HEK293 (cell line): Measurements from ENCODE around the gene STK40.
A peak's percentile ranks its signal among the peaks of the same experiment; 100 is the strongest.

ENCODE experiments used
- AEBP2 ChIP-seq: fragments of 450-650 bp; formaldehyde crosslinking; IDR thresholded peaks from 2 replicates; pipeline ENCODE4 v1.5.1; 2016; ENCODE audit warnings: missing biosample characterization, missing genetic modification characterization, borderline replicate concordance
- ATF2 ChIP-seq: fragments of 450-650 bp; formaldehyde crosslinking; IDR thresholded peaks from 2 replicates; pipeline ENCODE4 v1.5.1; 2016; ENCODE audit warnings: missing biosample characterization, missing genetic modification characterization, low read depth
- EGR2 ChIP-seq: fragments of 450-650 bp; formaldehyde crosslinking; IDR thresholded peaks from 2 replicates; pipeline ENCODE4 v1.5.1; 2016; ENCODE audit warnings: low read depth, missing biosample characterization, missing genetic modification characterization
- KLF16 ChIP-seq: fragments of 450-650 bp; formaldehyde crosslinking; IDR thresholded peaks from 2 replicates; pipeline ENCODE4 v1.5.1; 2017; ENCODE audit warnings: missing biosample characterization, missing genetic modification characterization
- KLF9 ChIP-seq: fragments of 450-650 bp; formaldehyde crosslinking; IDR thresholded peaks from 2 replicates; pipeline ENCODE4 v1.5.1; 2016; ENCODE audit warnings: missing biosample characterization, missing genetic modification characterization, low read depth
- MEIS1 ChIP-seq: sonication (generic); formaldehyde crosslinking; IDR thresholded peaks from 2 replicates; pipeline ENCODE4 v1.8.1; 2022; ENCODE audit warnings: missing genetic modification reagents, mild to moderate bottlenecking, borderline replicate concordance
- MZF1 ChIP-seq: fragments of 450-650 bp; formaldehyde crosslinking; IDR thresholded peaks from 2 replicates; pipeline ENCODE4 v1.5.1; 2017; ENCODE audit warnings: missing biosample characterization, missing genetic modification characterization, borderline replicate concordance
- OSR2 ChIP-seq: fragments of 450-650 bp; formaldehyde crosslinking; IDR thresholded peaks from 2 replicates; pipeline ENCODE4 v1.5.1; 2016; ENCODE audit warnings: missing biosample characterization, missing genetic modification characterization
- RBAK ChIP-seq: fragments of 450-650 bp; formaldehyde crosslinking; IDR thresholded peaks from 2 replicates; pipeline ENCODE4 v1.5.1; 2016; ENCODE audit warnings: missing biosample characterization, missing genetic modification characterization
- SP7 ChIP-seq: fragments of 450-650 bp; formaldehyde crosslinking; IDR thresholded peaks from 2 replicates; pipeline ENCODE4 v1.5.1; 2016; ENCODE audit warnings: missing biosample characterization, missing genetic modification characterization
- YY2 ChIP-seq: fragments of 450-650 bp; formaldehyde crosslinking; IDR thresholded peaks from 2 replicates; pipeline ENCODE4 v1.5.1; 2016; ENCODE audit warnings: missing biosample characterization, missing genetic modification characterization
- ZBTB20 ChIP-seq: fragments of 450-650 bp; formaldehyde crosslinking; IDR thresholded peaks from 2 replicates; pipeline ENCODE4 v1.5.1; 2016; ENCODE audit warnings: missing biosample characterization, missing genetic modification characterization
- ZBTB49 ChIP-seq: fragments of 450-650 bp; formaldehyde crosslinking; IDR thresholded peaks from 2 replicates; pipeline ENCODE4 v1.5.1; 2016; ENCODE audit warnings: missing biosample characterization, missing genetic modification characterization, low read depth
- ZEB2 ChIP-seq: fragments of 450-650 bp; formaldehyde crosslinking; IDR thresholded peaks from 2 replicates; pipeline ENCODE4 v1.5.1; 2016; ENCODE audit warnings: missing biosample characterization, missing genetic modification characterization
- ZFP69B ChIP-seq: fragments of 450-650 bp; formaldehyde crosslinking; IDR thresholded peaks from 2 replicates; pipeline ENCODE4 v1.5.1; 2016; ENCODE audit warnings: missing biosample characterization, missing genetic modification characterization
- ZNF114 ChIP-seq: fragments of 450-650 bp; formaldehyde crosslinking; IDR thresholded peaks from 2 replicates; pipeline ENCODE4 v1.5.0; 2017; ENCODE audit warnings: missing biosample characterization, missing genetic modification characterization
- ZNF138 ChIP-seq: fragments of 450-650 bp; formaldehyde crosslinking; IDR thresholded peaks from 2 replicates; pipeline ENCODE4 v1.5.1; 2016; ENCODE audit warnings: missing biosample characterization, missing genetic modification characterization, borderline replicate concordance
- ZNF169 ChIP-seq: fragments of 450-650 bp; formaldehyde crosslinking; IDR thresholded peaks from 2 replicates; pipeline ENCODE4 v1.5.1; 2016; ENCODE audit warnings: missing biosample characterization, missing genetic modification characterization
- ZNF211 ChIP-seq: fragments of 450-650 bp; formaldehyde crosslinking; IDR thresholded peaks from 2 replicates; pipeline ENCODE4 v1.5.1; 2016; ENCODE audit warnings: low read depth, missing biosample characterization, missing genetic modification characterization
- ZNF221 ChIP-seq: fragments of 450-650 bp; formaldehyde crosslinking; IDR thresholded peaks from 2 replicates; pipeline ENCODE4 v1.5.1; 2017; ENCODE audit warnings: missing biosample characterization, missing genetic modification characterization, borderline replicate concordance
- ZNF24 ChIP-seq: fragments of 450-650 bp; formaldehyde crosslinking; IDR thresholded peaks from 2 replicates; pipeline ENCODE4 v1.5.1; 2016; ENCODE audit warnings: missing biosample characterization, missing genetic modification characterization
- ZNF266 ChIP-seq: fragments of 450-650 bp; formaldehyde crosslinking; IDR thresholded peaks from 2 replicates; pipeline ENCODE4 v1.5.1; 2016; ENCODE audit warnings: missing biosample characterization, missing genetic modification characterization, low read depth
- ZNF311 ChIP-seq: fragments of 450-650 bp; formaldehyde crosslinking; IDR thresholded peaks from 2 replicates; pipeline ENCODE4 v1.5.1; 2017; ENCODE audit warnings: missing biosample characterization, missing genetic modification characterization, borderline replicate concordance
- ZNF350 ChIP-seq: fragments of 450-650 bp; formaldehyde crosslinking; IDR thresholded peaks from 2 replicates; pipeline ENCODE4 v1.5.0; 2017; ENCODE audit warnings: missing biosample characterization, mild to moderate bottlenecking, missing genetic modification characterization
- ZNF404 ChIP-seq: fragments of 450-650 bp; formaldehyde crosslinking; IDR thresholded peaks from 2 replicates; pipeline ENCODE4 v1.5.1; 2017; ENCODE audit warnings: missing biosample characterization, missing genetic modification characterization
- ZNF513 ChIP-seq: fragments of 450-650 bp; IDR thresholded peaks from 2 replicates; pipeline ENCODE4 v1.5.1; 2018; ENCODE audit warnings: missing biosample characterization, missing genetic modification characterization
- ZNF549 ChIP-seq: fragments of 450-650 bp; IDR thresholded peaks from 2 replicates; pipeline ENCODE4 v1.5.1; 2018; ENCODE audit warnings: missing biosample characterization, missing genetic modification characterization, mild to moderate bottlenecking, inconsistent platforms, moderate library complexity
- ZNF707 ChIP-seq: fragments of 450-650 bp; formaldehyde crosslinking; IDR thresholded peaks from 2 replicates; pipeline ENCODE4 v1.5.1; 2016; ENCODE audit warnings: missing biosample characterization, missing genetic modification characterization
- ZNF747 ChIP-seq: fragments of 450-650 bp; formaldehyde crosslinking; IDR thresholded peaks from 2 replicates; pipeline ENCODE4 v1.5.1; 2016; ENCODE audit warnings: missing biosample characterization, missing genetic modification characterization
- ZNF776 ChIP-seq: fragments of 450-650 bp; formaldehyde crosslinking; IDR thresholded peaks from 2 replicates; pipeline ENCODE4 v1.5.0; 2017; ENCODE audit warnings: missing biosample characterization, missing genetic modification characterization, borderline replicate concordance
- ZNF777 ChIP-seq: fragments of 450-650 bp; formaldehyde crosslinking; IDR thresholded peaks from 2 replicates; pipeline ENCODE4 v1.5.1; 2017; ENCODE audit warnings: missing biosample characterization, missing genetic modification characterization, borderline replicate concordance
- ZNF791 ChIP-seq: fragments of 450-650 bp; formaldehyde crosslinking; IDR thresholded peaks from 2 replicates; pipeline ENCODE4 v1.5.1; 2016; ENCODE audit warnings: missing biosample characterization, missing genetic modification characterization
- ZSCAN23 ChIP-seq: fragments of 450-650 bp; formaldehyde crosslinking; IDR thresholded peaks from 2 replicates; pipeline ENCODE4 v1.5.1; 2016; ENCODE audit warnings: missing biosample characterization, missing genetic modification characterization

STK40 gene

GRCh38 chr1:36306902-36307456 lies 78.7 kb downstream of the STK40 start (continued):
- TF ChIP-seq EGR2 (tag by site-specific recombination) (peak; percentile 70; the same call in 1 of the 2 replicates), SP7 (tag by site-specific recombination) (peak; percentile 56), ZFP69B (tag by site-specific recombination) (0 out of 2 replicates have a peak, but pooled peaks have one; percentile 73), ZNF404 (tag by site-specific recombination) (no peak), ZNF549 (tag by site-specific recombination) (no peak), ZNF311 (tag by site-specific recombination) (no peak), ZNF707 (tag by site-specific recombination) (no peak), RBAK (tag by site-specific recombination) (no peak), ZSCAN23 (tag by site-specific recombination) (no peak), MEIS1 (CRISPR knock-in tag) (no peak), KLF9 (tag by site-specific recombination) (peak; percentile 61), ZNF777 (tag by site-specific recombination) (0 out of 2 replicates have a peak, but pooled peaks have one; percentile 63), ZBTB20 (no peak), ZNF221 (tag by site-specific recombination) (no peak), OSR2 (tag by site-specific recombination) (no peak), ZNF350 (tag by site-specific recombination) (no peak), MZF1 (no peak), ATF2 (tag by site-specific recombination) (no peak), ZNF138 (tag by site-specific recombination) (no peak), ZNF747 (no peak), ZEB2 (tag by site-specific recombination) (0 out of 2 replicates have a peak, but pooled peaks have one; percentile 10), ZNF24 (tag by site-specific recombination) (peak; percentile 63; the same call in 1 of the 2 replicates), AEBP2 (tag by site-specific recombination) (no peak), YY2 (tag by site-specific recombination) (no peak), ZNF169 (tag by site-specific recombination) (no peak), KLF16 (tag by site-specific recombination) (peak; percentile 57; the same call in 1 of the 2 replicates), ZNF513 (no peak), ZNF776 (tag by site-specific recombination) (no peak), ZNF266 (no peak), ZNF114 (tag by site-specific recombination) (no peak), ZBTB49 (no peak), ZNF791 (no peak), ZNF211 (tag by site-specific recombination) (no peak)
